B cell (primary cell): ENCODE data around the gene ELK1. TPM values are rescaled to one million over a fixed set of nuclear protein-coding genes. Genes with fewer than 3 reads are reported as not detected.

ENCODE experiments used
- ATAC-seq: fragments of 200-7000 bp; cut with Tn5 transposase; one replicate; pipeline ENCODE4 v1.10.0; 2021; ENCODE audit warnings: low read depth, mild to moderate bottlenecking, moderate number of reproducible peaks, moderate library complexity
- CTCF ChIA-PET: fragments of 350-600 bp; sonication (Branson Sonifier 250); formaldehyde crosslinking; loops from one replicate; lab custom pipeline; 2021; ENCODE audit warnings: antibody characterized with exemption, inconsistent platforms; lab: Charles Lee
- POLR2A ChIA-PET: fragments of 350-600 bp; sonication (Branson Sonifier 250); formaldehyde crosslinking; loops from one replicate; lab custom pipeline; 2021; ENCODE audit warnings: antibody characterized with exemption; lab: Charles Lee
- DNase-seq: peaks from one replicate; pipeline ENCODE4 v3.0.0; 2013
- H2AFZ ChIP-seq: 2 replicates; pipeline ENCODE4 v1.6.1; 2012; ENCODE audit warnings: mild to moderate bottlenecking, low read depth, low read length; ENCODE audit not compliant: insufficient read depth, poor library complexity, severe bottlenecking
- H3K27ac ChIP-seq, 2 donors: 1 replicate in 1 of 2; 2 replicates in 1 of 2; pipeline ENCODE4 v1.5.1; 2012 to 2013; ENCODE audit warnings: low read length in 2 of 2, mild to moderate bottlenecking in 2 of 2, moderate library complexity in 1 of 2
- H3K27me3 ChIP-seq, 4 experiments: fragments of 200-600 bp in 1 of 4; sonication (generic) in 1 of 4; replicated peaks in 1 of 4; 1 replicate in 2 of 4; 2 replicates in 2 of 4; pipeline versions ENCODE4 v1.6.1 to v1.7.0; 2013 to 2016; ENCODE audit warnings: low read length in 3 of 4, mild to moderate bottlenecking in 2 of 4, mixed read lengths in 1 of 4, moderate library complexity in 1 of 4; ENCODE audit not compliant: insufficient read depth in 4 of 4, control insufficient read depth in 3 of 4; ENCODE audit errors: control extremely low read depth in 1 of 4
- H3K36me3 ChIP-seq, 2 experiments: replicated peaks in 1 of 2; 1 replicate in 1 of 2; 2 replicates in 1 of 2; pipeline versions ENCODE4 v1.6.1 to v1.7.1; 2013; ENCODE audit warnings: low read length in 1 of 2; ENCODE audit not compliant: insufficient read depth in 2 of 2, control insufficient read depth in 1 of 2; ENCODE audit errors: control extremely low read depth in 1 of 2, extremely low read depth in 1 of 2
- H3K4me1 ChIP-seq, 2 donors: fragments of 200-600 bp in 1 of 2; sonication (generic) in 1 of 2; 1 replicate in 1 of 2; 2 replicates in 1 of 2; pipeline versions ENCODE4 v1.5.1 to v1.6.1; 2013 to 2017; ENCODE audit warnings: low read length in 2 of 2; ENCODE audit not compliant: control insufficient read depth in 2 of 2, insufficient read depth in 2 of 2
- H3K4me2 ChIP-seq: replicated peaks from 2 replicates; pipeline ENCODE3; 2012; ENCODE audit warnings: mild to moderate bottlenecking, low read depth, low read length; ENCODE audit not compliant: poor library complexity, severe bottlenecking
- H3K4me3 ChIP-seq, 5 experiments: fragments of 200-600 bp in 1 of 5; sonication (generic) in 1 of 5; 1 replicate in 3 of 5; 2 replicates in 2 of 5; pipeline versions ENCODE4 v1.5.1 to v1.7.0; 2011 to 2016; ENCODE audit warnings: low read length in 4 of 5, mild to moderate bottlenecking in 4 of 5, low read depth in 2 of 5, control low read depth in 1 of 5, moderate library complexity in 1 of 5; ENCODE audit not compliant: insufficient read depth in 1 of 5; ENCODE audit errors: control extremely low read depth in 1 of 5, extremely low read depth in 1 of 5
- H3K79me2 ChIP-seq: fragments of 200-600 bp; sonication (generic); one replicate; pipeline ENCODE4 v1.6.0; 2016; ENCODE audit warnings: low read length; ENCODE audit not compliant: control insufficient read depth, insufficient read depth
- H3K9ac ChIP-seq: fragments of 200-600 bp; sonication (generic); 2 replicates; pipeline ENCODE4 v1.6.1; 2017; ENCODE audit warnings: mild to moderate bottlenecking, low read length, moderate library complexity
- H3K9me3 ChIP-seq, 3 donors: one replicate each; pipeline versions ENCODE4 v1.6.1 to v1.7.1; 2013; ENCODE audit warnings: low read length in 2 of 3; ENCODE audit not compliant: control insufficient read depth in 2 of 3, insufficient read depth in 1 of 3; ENCODE audit errors: control extremely low read depth in 1 of 3
- H4K20me1 ChIP-seq: 2 replicates; pipeline ENCODE4 v1.6.0; 2012; ENCODE audit warnings: mild to moderate bottlenecking, low read length; ENCODE audit not compliant: insufficient read depth, control insufficient read depth, poor library complexity, severe bottlenecking
- H3K27ac Mint-ChIP-seq: one replicate; pipeline ENCODE4 v1.8.0; 2021; ENCODE audit warnings: mixed read lengths
- H3K27me3 Mint-ChIP-seq: one replicate; pipeline ENCODE4 v1.8.0; 2021; ENCODE audit warnings: mixed read lengths
- H3K4me1 Mint-ChIP-seq: one replicate; pipeline ENCODE4 v1.8.0; 2021; ENCODE audit warnings: mixed read lengths
- H3K4me3 Mint-ChIP-seq: one replicate; pipeline ENCODE4 v1.8.0; 2021; ENCODE audit warnings: mixed read lengths
- H3K9me3 Mint-ChIP-seq: one replicate; pipeline ENCODE4 v1.8.0; 2022; ENCODE audit warnings: mixed read lengths; ENCODE audit not compliant: insufficient read depth
- CTCF ChIP-seq: fragments of 200-600 bp; IDR thresholded peaks from one replicate; pipeline ENCODE4 v1.8.0; 2022; ENCODE audit warnings: antibody characterized with exemption, mild to moderate bottlenecking
- EZH2 ChIP-seq: IDR thresholded peaks from 2 replicates; pipeline ENCODE4 v1.6.1; 2012; ENCODE audit warnings: borderline replicate concordance, low read depth, mild to moderate bottlenecking, moderate library complexity, low read length; ENCODE audit not compliant: insufficient read depth, poor library complexity, severe bottlenecking
- WGBS: methylation state at CpG from one replicate; pipeline ENCODE4 v1.1.5; 2013; ENCODE audit warnings: missing lambda C conversion rate; ENCODE audit not compliant: insufficient coverage; 5-methylcytosine and 5-hydroxymethylcytosine counted together
- intact Hi-C: fragments of 100-400 bp; cut with micrococcal nuclease; formaldehyde crosslinking; loops from one replicate; pipeline ENCODE4 v1.10.0; 2022
- polyA plus RNA-seq: library from polyadenylated mRNA; depleted of rRNA; stranded (reverse); fragments of >200 nt; gene quantifications from 2 replicates; pipeline ENCODE4 v1.2.3, GENCODE V29; 2012
- total RNA-seq, 2 donors: library from RNA; stranded (reverse); fragments of 120-200 nt in 1 of 2; gene quantifications; 1 replicate in 1 of 2; 2 replicates in 1 of 2; pipeline versions ENCODE4 v1.2.3 to v1.2.4, GENCODE V29; 2013 to 2022

ELK1 gene
- total and polyA plus RNA-seq, 2 donors (not counting 1 experiment from before 2014, with no cell fraction given) = 14.2 to 22.7 TPM

- WGBS = 98% methylated on average over 5 of the region's 10 CpGs
Observed at GRCh38 chrX:47645530-47645929, 4.8 kb downstream of the ELK1 start.

GRCh38 chrX:47644557-47645091 is 5.7 kb downstream of the ELK1 start:
- CTCF ChIA-PET = no interaction called here
- Histone ChIP-seq H3K27ac (no peak overlapping the region), H3K36me3 (peaks cover 3 to 20% of the 10 kb centered on the region in 2 experiments), H3K79me2 (peaks cover 20% of the 10 kb centered on the region), H2AFZ (no peak overlapping the region), H3K9ac (no peak overlapping the region), H3K27me3 (no peaks in the 10 kb centered on the region), H3K4me2 (no peak overlapping the region), H4K20me1 (no peaks in the 10 kb centered on the region), H3K4me1 (peaks cover 6 to 13% of the 10 kb centered on the region in 2 donors), H3K4me3 (no peak overlapping the region), H3K9me3 (no peaks in the 10 kb centered on the region)
- POLR2A ChIA-PET = no interaction called here
- WGBS = 81% methylated on average over 10 of the region's 12 CpGs
- Mint-ChIP-seq H3K27ac (peak overlapping the region; percentile 20), H3K4me3 (no peak overlapping the region), H3K4me1 (peaks cover 22% of the 10 kb centered on the region), H3K9me3 (no peaks in the 10 kb centered on the region), H3K27me3 (no peaks in the 10 kb centered on the region)
- DNase-seq (no peak), ATAC-seq (no peak)
- TF ChIP-seq EZH2 (no peak), CTCF (no peak)
- intact Hi-C loops = no loop called here

More at GRCh38 chrX:47645530-47645929, 4.8 kb downstream of the ELK1 start:
- Histone ChIP-seq H2AFZ (no peak overlapping the region), H3K4me2 (no peak overlapping the region), H3K4me1 (peaks cover 6 to 15% of the 10 kb centered on the region in 2 donors), H3K36me3 (peaks cover 0 to 11% of the 10 kb centered on the region in 2 experiments), H3K4me3 (no peak overlapping the region), H3K27ac (no peak overlapping the region), H3K9me3 (no peaks in the 10 kb centered on the region), H3K9ac (no peak overlapping the region), H3K27me3 (no peaks in the 10 kb centered on the region), H4K20me1 (no peaks in the 10 kb centered on the region), H3K79me2 (peaks cover 23% of the 10 kb centered on the region)
- ChIA-PET POLR2A (no interaction called here), CTCF (no interaction called here)
- ATAC-seq (no peak), DNase-seq (no peak)
- H3K4me1 Mint-ChIP-seq = peaks cover 22% of the 10 kb centered on the region
- TF ChIP-seq CTCF (no peak), EZH2 (no peak)
- intact Hi-C loops = no loop called here
- no peaks in the 10 kb centered on the region for H3K9me3 Mint-ChIP-seq
- no peak overlapping the region for H3K27ac Mint-ChIP-seq
- no peak overlapping the region for H3K4me3 Mint-ChIP-seq
- H3K27me3 Mint-ChIP-seq = no peaks in the 10 kb centered on the region
